Ramos (cell line): ENCODE results near the gene PYGL.

ENCODE experiments used
- in situ Hi-C: fragments of 300-500 bp; cut with MboI; formaldehyde crosslinking; loops from one replicate; pipeline ENCODE4 v1.14.3; 2022; ENCODE audit warnings: low sequenced_read_pairs; ENCODE audit not compliant: unreplicated experiment

The PYGL gene

DNA sequence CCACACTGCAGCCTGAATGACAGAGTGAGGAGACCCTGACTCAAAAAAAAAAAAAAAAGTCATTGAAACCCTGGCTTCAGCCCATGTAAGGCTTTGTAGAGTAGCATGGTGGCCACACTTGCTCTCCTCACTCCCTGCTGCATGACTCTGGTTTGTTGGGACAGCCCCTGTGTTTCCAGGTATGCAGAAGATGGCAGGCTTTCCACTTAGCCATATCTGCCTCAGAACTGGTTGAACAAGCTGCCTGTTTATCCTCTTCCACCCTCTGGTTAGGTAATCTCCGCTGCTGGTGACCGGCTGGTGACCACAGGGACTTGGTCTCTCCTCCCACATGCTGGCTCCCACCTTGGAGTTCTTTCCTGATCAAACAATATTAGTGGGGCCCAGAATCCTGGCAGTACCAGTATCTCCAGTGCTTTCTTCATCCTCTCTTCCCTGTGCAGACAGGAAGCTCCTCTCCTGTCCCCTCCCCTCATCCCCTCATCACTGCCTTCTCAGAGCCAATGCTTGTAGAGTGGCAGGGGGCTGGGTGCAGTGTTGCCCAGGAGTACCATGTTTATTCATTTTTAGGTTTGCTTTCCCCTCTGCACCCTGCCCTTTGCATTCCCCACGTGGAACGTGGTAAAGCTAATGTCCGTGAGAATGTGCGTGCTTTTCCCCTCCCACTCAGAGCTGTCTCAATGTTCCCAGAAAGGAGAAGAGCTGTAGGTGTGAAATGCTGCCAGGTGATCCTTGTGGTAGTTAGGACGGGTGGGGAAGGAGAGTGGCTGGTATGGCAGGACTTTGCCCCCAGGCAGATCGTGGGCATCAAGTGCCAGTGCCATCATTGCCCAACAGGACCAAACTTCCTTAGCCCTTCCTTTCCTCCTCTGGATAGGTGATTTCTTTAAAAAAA lies 61.1 kb downstream of the PYGL start:
- in situ Hi-C loops = no loop called here

GRCh38 chr14:50875359-50876070 lies 68.8 kb downstream of the PYGL start:
- in situ Hi-C loops = no loop called here

- in situ Hi-C loops = loop anchor here (25.0 kb wide), 1 partner anchor 262 kb away; no protein-coding TSS in a partner anchor
Measured at GRCh38 chr14:50874757-50875156, 69.5 kb downstream of the PYGL start.

DNA sequence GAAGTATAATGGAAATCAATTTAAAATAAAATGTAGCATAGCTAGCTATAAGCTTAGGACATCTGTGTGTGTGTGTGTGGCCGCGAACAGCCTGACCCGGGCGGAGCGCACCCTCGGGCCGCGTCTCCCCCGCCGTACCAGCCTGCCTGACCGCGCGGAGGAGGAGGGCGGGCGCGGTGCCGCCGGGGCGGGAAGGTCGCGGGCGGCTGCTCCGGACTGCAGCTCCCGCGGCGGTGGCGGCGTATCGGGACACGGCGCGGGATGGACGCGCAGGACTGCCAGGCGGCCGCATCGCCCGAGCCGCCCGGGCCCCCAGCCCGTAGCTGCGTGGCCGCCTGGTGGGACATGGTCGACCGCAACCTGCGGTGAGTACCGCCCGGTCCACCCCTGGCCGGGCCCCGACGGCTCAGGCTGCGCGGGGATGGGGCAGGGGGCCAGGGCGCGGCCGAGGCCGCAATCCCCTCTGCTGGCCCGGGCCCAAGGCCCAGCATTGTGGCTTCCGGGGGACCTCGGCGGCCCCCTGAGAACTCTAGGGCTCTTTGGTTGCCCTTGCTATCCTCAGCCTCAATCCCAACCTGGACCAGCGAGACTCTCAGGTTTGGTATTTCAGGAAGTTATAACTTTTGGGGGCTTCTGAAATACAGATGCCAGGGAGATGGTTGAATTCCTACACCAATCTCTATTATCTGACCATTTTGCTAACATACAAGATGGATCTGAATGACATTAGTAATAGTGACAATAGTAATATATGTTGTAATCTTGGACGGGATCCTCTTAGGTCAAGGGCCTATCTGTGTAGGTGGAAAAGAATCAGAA lies 72.2 kb downstream of the PYGL start, which contains the start of gene ABHD12B:
Gene ABHD12B (plus strand): TSS at position 140 of the 819 bp plus-strand sequence. CDS start 122 bp downstream, at position 262.
- in situ Hi-C loops = loop anchor here (25.0 kb wide), 1 partner anchor 260 kb away; no protein-coding TSS in a partner anchor

- in situ Hi-C loops = loop anchor here (25.0 kb wide), 1 partner anchor 259 kb away; no protein-coding TSS in a partner anchor
Measured at GRCh38 chr14:50871228-50871627, 73.1 kb downstream of the PYGL start.

GRCh38 chr14:50865391-50866076 lies 78.7 kb downstream of the PYGL start:
- in situ Hi-C loops = loop anchor here (25.0 kb wide), 1 partner anchor 253 kb away; no protein-coding TSS in a partner anchor

DNA sequence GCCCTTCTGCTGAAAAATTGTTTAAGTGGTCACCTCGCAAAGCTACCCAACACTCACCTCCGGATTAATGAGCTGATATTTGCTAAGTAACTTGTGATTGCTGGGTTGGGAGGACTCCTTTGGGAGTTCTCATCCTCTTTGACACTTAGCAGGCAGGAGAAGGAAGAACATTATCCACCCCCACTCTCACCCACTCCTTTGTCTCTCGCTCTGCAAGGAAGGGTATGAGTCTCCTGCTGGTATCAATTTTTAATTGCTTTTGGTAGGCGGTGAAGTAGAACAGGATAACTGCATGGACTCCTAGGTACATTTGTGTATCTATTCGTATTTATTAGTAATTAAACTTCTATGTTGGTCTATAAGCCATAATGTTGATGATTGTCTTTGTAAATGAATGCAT lies 79.3 kb downstream of the PYGL start:
- in situ Hi-C loops = loop anchor here (25.0 kb wide), 1 partner anchor 253 kb away; no protein-coding TSS in a partner anchor

GRCh38 chr14:50864237-50864636 lies 80.0 kb downstream of the PYGL start:
- in situ Hi-C loops = loop anchor here (25.0 kb wide), 1 partner anchor 252 kb away; no protein-coding TSS in a partner anchor

GRCh38 chr14:50862036-50862570 lies 82.2 kb downstream of the PYGL start:
- in situ Hi-C loops = loop anchor here (25.0 kb wide), 1 partner anchor 250 kb away; no protein-coding TSS in a partner anchor

- in situ Hi-C loops = loop anchor here (25.0 kb wide), 1 partner anchor 248 kb away; no protein-coding TSS in a partner anchor
Measured at GRCh38 chr14:50860478-50861086, 83.7 kb downstream of the PYGL start.

GRCh38 chr14:50859296-50859624 lies 85.0 kb downstream of the PYGL start:
- in situ Hi-C loops = loop anchor here (25.0 kb wide), 1 partner anchor 247 kb away; no protein-coding TSS in a partner anchor

GRCh38 chr14:50856660-50857059 lies 87.6 kb downstream of the PYGL start:
- in situ Hi-C loops = loop anchor here (25.0 kb wide), 1 partner anchor 244 kb away; no protein-coding TSS in a partner anchor

- in situ Hi-C loops = loop anchor here (25.0 kb wide), 1 partner anchor 243 kb away; no protein-coding TSS in a partner anchor
Measured at GRCh38 chr14:50855558-50855957, 88.7 kb downstream of the PYGL start.
